GM12892 (cell line): Measurements from ENCODE around the gene AK5.

Source experiments
- POLR2A ChIP-seq: IDR thresholded peaks from 2 replicates; pipeline ENCODE4 v1.6.1; 2011; ENCODE audit warnings: low read depth, low read length, control low read depth
- POLR2AphosphoS5 ChIP-seq: IDR thresholded peaks from 2 replicates; pipeline ENCODE4 v1.6.1; 2011; ENCODE audit warnings: low read depth, low read length, control low read depth
- TAF1 ChIP-seq: IDR thresholded peaks from 2 replicates; pipeline ENCODE4 v1.6.1; 2011; ENCODE audit warnings: low read depth, mild to moderate bottlenecking, control low read depth, low read length, borderline replicate concordance

DNA sequence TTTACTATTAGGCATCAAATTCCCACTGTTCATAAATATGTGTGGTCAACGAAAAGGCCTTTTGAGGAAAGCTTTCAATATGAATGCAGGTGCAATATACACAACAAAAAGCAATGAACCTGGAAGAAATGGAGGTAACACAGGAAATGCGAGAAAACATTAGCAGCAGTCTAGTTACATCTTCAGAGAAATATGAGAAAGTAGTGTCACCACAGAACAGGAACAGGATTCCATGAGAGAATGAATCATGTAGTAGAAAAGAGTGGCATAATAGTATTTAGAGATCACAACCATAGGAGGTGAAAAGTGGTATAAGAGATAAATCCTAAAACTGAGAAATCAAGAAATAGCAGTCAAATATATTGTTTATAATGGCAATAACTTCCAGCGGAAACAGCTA is 103.7 kb downstream of the AK5 start:
- no peak for TF ChIP-seq POLR2A
- TF ChIP-seq POLR2AphosphoS5: no peak
- no peak for TF ChIP-seq TAF1
